ENCODE results near the gene DDX41. TPM values are rescaled to one million over a fixed set of nuclear protein-coding genes. Genes with fewer than 3 reads are reported as not detected.

DDX41 gene
- total RNA-seq, 1 experiment from 2014 or later, result 318 TPM

DNA sequence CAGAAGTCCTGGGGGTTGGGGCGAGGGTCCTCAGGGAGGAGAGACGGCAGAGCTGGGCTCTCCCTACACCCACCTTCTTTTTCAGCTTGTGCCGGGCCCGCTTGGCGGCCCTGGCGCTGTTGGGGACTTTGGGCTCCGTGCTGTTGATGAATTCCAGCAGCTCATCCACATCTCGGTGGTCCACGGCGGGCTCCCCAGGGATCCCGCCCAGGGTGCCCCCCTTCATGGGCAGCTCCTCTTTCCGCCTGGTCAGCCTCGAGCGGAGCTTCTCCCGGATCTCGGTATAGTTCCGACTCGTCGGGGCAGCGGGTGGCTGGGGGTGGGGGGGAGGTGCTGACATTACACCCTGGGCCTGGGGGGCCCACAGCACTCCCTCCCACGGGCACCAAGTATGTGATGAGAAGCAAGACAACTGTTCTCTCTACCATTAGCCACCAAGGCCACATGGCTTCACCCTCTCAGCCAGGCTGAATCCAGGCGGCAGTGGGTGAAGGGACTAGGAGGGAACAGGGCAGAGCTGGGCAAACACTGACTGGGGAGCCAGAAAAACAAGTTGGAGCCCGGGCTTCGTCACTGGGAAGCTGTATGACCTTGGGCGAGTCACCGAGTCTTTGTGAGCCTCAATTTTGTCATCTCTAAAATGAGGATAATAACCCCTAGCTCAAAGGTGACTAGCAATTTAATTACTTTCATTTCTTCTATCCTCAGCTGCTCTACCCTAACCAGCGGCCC, 14.6 kb upstream of the DDX41 start:
- H3K79me2 ChIP-seq (ENCODE audit: low read length), result no peaks in the 10 kb centered on the region
- H3K27ac ChIP-seq (ENCODE audit: low read length), result peak overlapping the region; percentile 68
- no peak overlapping the region for H3K4me2 ChIP-seq (ENCODE audit: low read length)
- H3K9me2 ChIP-seq (replicated peaks; ENCODE audit: low read length), result no peaks in the 10 kb centered on the region
- DNase-seq (peak; percentile 60), ATAC-seq (no peak)
- no peak overlapping the region for H3K4me3 ChIP-seq (ENCODE audit: low read length)
- no peaks in the 10 kb centered on the region for H4K20me1 ChIP-seq (ENCODE audit: low read length)
- no peaks in the 10 kb centered on the region for H3F3A ChIP-seq (ENCODE audit: low read length, unreplicated experiment)
- intact Hi-C loops (cut with micrococcal nuclease), result no loop called here
- H3K9ac ChIP-seq (ENCODE audit: low read length), result peak overlapping the region; percentile 33; the same call in 1 of the 2 replicates
- CTCF ChIA-PET, result no interaction called here
- H3K4me1 ChIP-seq (ENCODE audit: insufficient read depth, low read length), result peaks cover 11% of the 10 kb centered on the region
- no TSS peak for BruUV-seq (replicated peaks)
- POLR2A ChIA-PET (ENCODE audit: unreplicated experiment), result no interaction called here
- H3K36me3 ChIP-seq (ENCODE audit: low read depth, low read length), result peaks cover 24% of the 10 kb centered on the region; the same call in 1 of the 2 replicates
- no peaks in the 10 kb centered on the region for H3K9me3 ChIP-seq (ENCODE audit: low read length)
- no peak for TF ChIP-seq EZH2 (IDR thresholded peaks at IDR 0.05; ENCODE audit: low read length, unreplicated experiment)
- no peak for TF ChIP-seq EZH2phosphoT487 (IDR thresholded peaks at IDR 0.05; ENCODE audit: borderline replicate concordance, low read length)
- TF ChIP-seq, protein P1, sequence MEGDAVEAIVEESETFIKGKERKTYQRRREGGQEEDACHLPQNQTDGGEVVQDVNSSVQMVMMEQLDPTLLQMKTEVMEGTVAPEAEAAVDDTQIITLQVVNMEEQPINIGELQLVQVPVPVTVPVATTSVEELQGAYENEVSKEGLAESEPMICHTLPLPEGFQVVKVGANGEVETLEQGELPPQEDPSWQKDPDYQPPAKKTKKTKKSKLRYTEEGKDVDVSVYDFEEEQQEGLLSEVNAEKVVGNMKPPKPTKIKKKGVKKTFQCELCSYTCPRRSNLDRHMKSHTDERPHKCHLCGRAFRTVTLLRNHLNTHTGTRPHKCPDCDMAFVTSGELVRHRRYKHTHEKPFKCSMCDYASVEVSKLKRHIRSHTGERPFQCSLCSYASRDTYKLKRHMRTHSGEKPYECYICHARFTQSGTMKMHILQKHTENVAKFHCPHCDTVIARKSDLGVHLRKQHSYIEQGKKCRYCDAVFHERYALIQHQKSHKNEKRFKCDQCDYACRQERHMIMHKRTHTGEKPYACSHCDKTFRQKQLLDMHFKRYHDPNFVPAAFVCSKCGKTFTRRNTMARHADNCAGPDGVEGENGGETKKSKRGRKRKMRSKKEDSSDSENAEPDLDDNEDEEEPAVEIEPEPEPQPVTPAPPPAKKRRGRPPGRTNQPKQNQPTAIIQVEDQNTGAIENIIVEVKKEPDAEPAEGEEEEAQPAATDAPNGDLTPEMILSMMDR (conservative IDR thresholded peaks at IDR 0.05; ENCODE audit: low read depth, low read length), result no peak
- H3K27me3 ChIP-seq (ENCODE audit: low read length), result no peaks in the 10 kb centered on the region
- H2AFZ ChIP-seq (ENCODE audit: low read length), result no peak overlapping the region

DNA sequence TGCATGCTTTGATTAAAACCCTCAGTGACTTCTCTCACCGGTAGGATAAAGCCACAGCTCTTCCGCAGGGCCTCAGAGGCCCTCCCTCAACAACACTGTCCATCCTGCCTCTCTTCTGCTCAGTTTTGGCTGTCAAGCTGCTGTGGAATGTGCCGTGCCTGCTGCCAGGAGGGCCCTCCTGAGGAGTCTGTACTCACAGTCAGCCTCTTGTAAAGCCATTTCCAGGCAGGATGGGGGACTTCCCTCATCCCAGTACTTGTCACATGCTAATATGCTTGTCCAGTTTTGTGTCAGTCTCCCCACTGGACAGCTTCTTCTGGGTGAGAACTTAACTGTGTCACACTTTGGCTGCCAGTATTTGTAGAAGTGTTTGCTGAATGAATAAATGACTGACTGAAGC, 13.9 kb upstream of the DDX41 start:
- H3K27me3 ChIP-seq (ENCODE audit: low read length), result no peaks in the 10 kb centered on the region
- POLR2A ChIA-PET (ENCODE audit: unreplicated experiment), result no interaction called here
- no peaks in the 10 kb centered on the region for H3F3A ChIP-seq (ENCODE audit: low read length, unreplicated experiment)
- intact Hi-C loops (cut with micrococcal nuclease), result no loop called here
- no peak for ATAC-seq
- CTCF ChIA-PET, result no interaction called here
- H3K27ac ChIP-seq (ENCODE audit: low read length), result peak overlapping the region; percentile 68; the same call in 1 of the 2 replicates
- TF ChIP-seq, protein P1 (conservative IDR thresholded peaks at IDR 0.05; ENCODE audit: low read depth, low read length), result no peak
- no peak for TF ChIP-seq EZH2 (IDR thresholded peaks at IDR 0.05; ENCODE audit: low read length, unreplicated experiment)
- TF ChIP-seq EZH2phosphoT487 (IDR thresholded peaks at IDR 0.05; ENCODE audit: borderline replicate concordance, low read length), result no peak
- no peak overlapping the region for H3K9ac ChIP-seq (ENCODE audit: low read length)
- H3K9me2 ChIP-seq (replicated peaks; ENCODE audit: low read length), result no peaks in the 10 kb centered on the region
- H3K4me3 ChIP-seq (ENCODE audit: low read length), result no peak overlapping the region
- peaks cover 11% of the 10 kb centered on the region for H3K4me1 ChIP-seq (ENCODE audit: insufficient read depth, low read length)
- no peak overlapping the region for H3K4me2 ChIP-seq (ENCODE audit: low read length)
- no peaks in the 10 kb centered on the region for H3K79me2 ChIP-seq (ENCODE audit: low read length)
- H4K20me1 ChIP-seq (ENCODE audit: low read length), result no peaks in the 10 kb centered on the region
- H3K9me3 ChIP-seq (ENCODE audit: low read length), result no peaks in the 10 kb centered on the region
- DNase-seq, result no peak
- no TSS peak for BruUV-seq (replicated peaks)
- H3K36me3 ChIP-seq (ENCODE audit: low read depth, low read length), result peaks cover 20% of the 10 kb centered on the region; the same call in 1 of the 2 replicates
- no peak overlapping the region for H2AFZ ChIP-seq (ENCODE audit: low read length)
